ENCODE data around the gene BORCS5. TPM values are rescaled to one million over a fixed set of nuclear protein-coding genes. Genes with fewer than 3 reads are reported as not detected.

The BORCS5 gene
- total RNA-seq, 1 donor from 2014 or later: 12.7 TPM

GRCh38 chr12:12367482-12367998 lies 10.7 kb downstream of the BORCS5 start:
- no peak for DNase-seq (ENCODE audit: low read depth)
- Histone ChIP-seq H3K36me3 (ENCODE audit: control insufficient read depth, insufficient read depth, low read length) (no peaks in the 10 kb centered on the region), H3K4me3 (ENCODE audit: low read depth, low read length) (no peak overlapping the region), H3K27me3 (ENCODE audit: control insufficient read depth, insufficient read depth, low read length) (no peaks in the 10 kb centered on the region)
- no peak for TF ChIP-seq CTCF (IDR thresholded peaks at IDR 0.05; ENCODE audit: insufficient read depth, low read length, poor library complexity, severe bottlenecking)

DNA sequence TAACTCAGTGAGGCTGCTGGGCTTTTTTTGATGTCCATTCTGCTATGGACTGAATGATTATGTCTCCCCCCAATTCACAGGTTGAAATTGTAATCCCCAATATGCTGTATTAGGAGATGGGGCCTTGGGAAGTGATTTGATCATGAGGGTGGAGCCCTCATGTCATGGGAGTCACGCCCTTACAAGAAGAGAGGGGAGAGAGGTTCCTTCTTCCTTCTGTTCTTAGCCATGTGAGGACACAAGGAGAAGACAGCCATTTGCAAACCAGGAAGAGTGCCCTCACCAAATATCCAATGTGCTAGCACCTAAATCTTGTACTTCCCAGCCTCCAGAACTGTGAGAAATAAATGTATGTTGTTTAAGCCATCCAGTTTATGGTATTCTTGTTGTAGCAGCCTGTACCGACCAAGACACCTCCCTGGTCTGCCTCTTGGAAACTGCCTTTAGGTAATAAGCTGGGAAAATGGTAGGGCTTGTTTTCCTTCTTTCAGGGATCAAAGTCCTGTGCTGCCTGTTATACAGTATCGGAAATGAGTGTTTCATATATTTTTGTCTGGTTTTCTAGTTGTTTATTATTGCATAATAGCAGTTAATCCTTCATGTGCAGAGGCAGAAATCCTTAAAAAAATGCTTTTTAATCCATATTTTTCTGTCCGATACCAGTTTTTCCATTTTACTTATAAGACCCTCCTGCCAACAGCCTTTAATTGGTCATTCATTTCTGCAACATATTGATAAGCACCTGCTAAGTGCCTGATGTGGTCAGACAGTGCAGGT lies 16.3 kb downstream of the BORCS5 start:
- no peak overlapping the region for H3K4me3 ChIP-seq (ENCODE audit: low read depth, low read length)
- no peaks in the 10 kb centered on the region for H3K36me3 ChIP-seq (ENCODE audit: control insufficient read depth, insufficient read depth, low read length)
- TF ChIP-seq CTCF (IDR thresholded peaks at IDR 0.05; ENCODE audit: insufficient read depth, low read length, poor library complexity, severe bottlenecking): no peak
- no peaks in the 10 kb centered on the region for H3K27me3 ChIP-seq (ENCODE audit: control insufficient read depth, insufficient read depth, low read length)
- no peak for DNase-seq (ENCODE audit: low read depth)

DNA sequence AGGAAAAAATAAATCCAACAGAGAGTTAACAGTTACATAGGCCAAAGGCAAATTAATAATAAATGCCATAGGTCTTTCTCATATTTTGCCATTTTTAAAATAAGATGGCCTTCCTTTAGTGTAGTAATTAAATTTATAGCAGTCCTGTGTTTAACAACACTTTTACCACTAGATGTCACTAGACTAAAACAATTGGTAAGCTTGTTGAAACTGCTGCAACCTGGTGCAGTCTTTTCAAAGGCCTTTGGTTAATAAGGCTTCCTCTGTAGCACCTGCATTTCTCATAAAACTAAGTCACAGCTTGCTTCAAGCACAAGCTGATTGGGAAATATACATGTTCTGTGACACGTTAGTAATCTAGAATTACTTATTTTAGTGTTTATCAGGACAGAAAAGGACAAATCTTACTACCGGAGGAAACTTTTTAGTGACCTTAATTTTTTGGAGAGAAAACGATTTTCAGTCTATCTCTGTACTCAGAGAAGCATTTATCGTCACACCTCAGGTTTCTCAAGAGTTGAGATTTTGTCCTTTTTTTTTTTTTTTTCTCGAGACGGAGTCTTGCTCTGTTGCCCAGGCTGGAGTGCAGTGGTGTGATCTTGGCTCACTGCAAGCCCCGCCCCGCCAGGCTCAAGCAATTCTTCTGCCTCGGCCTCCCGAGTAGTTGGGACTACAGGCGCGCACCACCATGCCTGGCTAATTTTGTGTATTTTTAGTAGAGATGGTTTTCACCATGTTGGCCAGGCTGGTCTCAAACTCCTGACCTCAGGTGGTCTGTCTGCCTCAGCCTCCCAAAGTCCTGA lies 20.0 kb downstream of the BORCS5 start:
- no peaks in the 10 kb centered on the region for H3K36me3 ChIP-seq (ENCODE audit: control insufficient read depth, insufficient read depth, low read length)
- no peaks in the 10 kb centered on the region for H3K27me3 ChIP-seq (ENCODE audit: control insufficient read depth, insufficient read depth, low read length)
- TF ChIP-seq CTCF (IDR thresholded peaks at IDR 0.05; ENCODE audit: insufficient read depth, low read length, poor library complexity, severe bottlenecking): peak; percentile 41
- peak; percentile 63 for DNase-seq (ENCODE audit: low read depth)
- no peak overlapping the region for H3K4me3 ChIP-seq (ENCODE audit: low read depth, low read length)

DNA sequence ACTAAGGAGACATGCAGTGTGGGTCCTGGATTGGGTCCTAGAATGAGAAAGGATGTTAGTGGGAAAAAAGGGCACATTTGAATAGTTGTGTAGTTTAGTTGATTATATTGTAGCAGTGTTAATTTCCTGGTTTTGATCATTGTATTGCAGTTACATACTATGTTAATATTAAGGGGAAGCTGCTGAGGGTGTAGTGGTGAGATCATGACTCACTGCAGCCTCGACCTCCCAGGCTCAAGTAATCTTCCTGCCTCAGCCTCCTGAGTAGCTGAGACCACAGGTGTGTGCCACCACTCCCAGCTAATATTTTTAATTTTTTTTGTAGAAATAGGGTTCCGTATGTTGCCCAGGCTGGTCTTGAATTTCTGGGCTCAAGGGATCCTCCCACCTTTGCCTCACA lies 21.7 kb downstream of the BORCS5 start:
- TF ChIP-seq CTCF (IDR thresholded peaks at IDR 0.05; ENCODE audit: insufficient read depth, low read length, poor library complexity, severe bottlenecking): no peak
- Histone ChIP-seq H3K36me3 (ENCODE audit: control insufficient read depth, insufficient read depth, low read length) (no peaks in the 10 kb centered on the region), H3K27me3 (ENCODE audit: control insufficient read depth, insufficient read depth, low read length) (no peaks in the 10 kb centered on the region), H3K4me3 (ENCODE audit: low read depth, low read length) (no peak overlapping the region)
- no peak for DNase-seq (ENCODE audit: low read depth)

- Histone ChIP-seq H3K27me3 (ENCODE audit: control insufficient read depth, insufficient read depth, low read length) (no peaks in the 10 kb centered on the region), H3K36me3 (ENCODE audit: control insufficient read depth, insufficient read depth, low read length) (no peaks in the 10 kb centered on the region), H3K4me3 (ENCODE audit: low read depth, low read length) (no peak overlapping the region)
- DNase-seq (ENCODE audit: low read depth): no peak
- TF ChIP-seq CTCF (IDR thresholded peaks at IDR 0.05; ENCODE audit: insufficient read depth, low read length, poor library complexity, severe bottlenecking): no peak
Measured at GRCh38 chr12:12379831-12380730, 23.2 kb downstream of the BORCS5 start.
